HEK293 (cell line): Measurements from ENCODE around the gene SPOUT1.
A peak's percentile ranks its signal among the peaks of the same experiment; 100 is the strongest.

Experiments
- FEZF1 ChIP-seq: fragments of 450-650 bp; formaldehyde crosslinking; IDR thresholded peaks from 2 replicates; pipeline ENCODE4 v1.5.1; 2016; ENCODE audit warnings: missing biosample characterization, missing genetic modification characterization
- HOXD13 ChIP-seq: sonication (generic); formaldehyde crosslinking; IDR thresholded peaks from 2 replicates; pipeline ENCODE4 v1.8.0; 2022; ENCODE audit warnings: missing genetic modification reagents, borderline replicate concordance
- KLF1 ChIP-seq: fragments of 450-650 bp; formaldehyde crosslinking; IDR thresholded peaks from 2 replicates; pipeline ENCODE4 v1.5.1; 2016; ENCODE audit warnings: missing biosample characterization, missing genetic modification characterization
- KLF7 ChIP-seq: fragments of 450-650 bp; formaldehyde crosslinking; IDR thresholded peaks from 2 replicates; pipeline ENCODE4 v1.5.1; 2016; ENCODE audit warnings: missing biosample characterization, missing genetic modification characterization, borderline replicate concordance
- MZF1 ChIP-seq: fragments of 450-650 bp; formaldehyde crosslinking; IDR thresholded peaks from 2 replicates; pipeline ENCODE4 v1.5.1; 2017; ENCODE audit warnings: missing biosample characterization, missing genetic modification characterization, borderline replicate concordance
- SCRT2 ChIP-seq: fragments of 450-650 bp; formaldehyde crosslinking; IDR thresholded peaks from 2 replicates; pipeline ENCODE4 v1.5.1; 2016; ENCODE audit warnings: missing biosample characterization, missing genetic modification characterization
- ZBTB48 ChIP-seq: fragments of 450-650 bp; formaldehyde crosslinking; IDR thresholded peaks from 2 replicates; pipeline ENCODE4 v1.5.1; 2016; ENCODE audit warnings: missing biosample characterization, missing genetic modification characterization
- ZBTB8A ChIP-seq: fragments of 450-650 bp; formaldehyde crosslinking; IDR thresholded peaks from 2 replicates; pipeline ENCODE4 v1.5.1; 2016; ENCODE audit warnings: missing biosample characterization, missing genetic modification characterization
- ZNF112 ChIP-seq: fragments of 450-650 bp; formaldehyde crosslinking; IDR thresholded peaks from 2 replicates; pipeline ENCODE4 v1.5.0; 2017; ENCODE audit warnings: missing biosample characterization, missing genetic modification characterization
- ZNF248 ChIP-seq: fragments of 450-650 bp; formaldehyde crosslinking; IDR thresholded peaks from 2 replicates; pipeline ENCODE4 v1.5.1; 2017; ENCODE audit warnings: missing biosample characterization, missing genetic modification characterization
- ZNF473 ChIP-seq: fragments of 450-650 bp; formaldehyde crosslinking; IDR thresholded peaks from 2 replicates; pipeline ENCODE4 v1.5.1; 2017; ENCODE audit warnings: missing biosample characterization, missing genetic modification characterization
- ZNF48 ChIP-seq: fragments of 450-650 bp; formaldehyde crosslinking; IDR thresholded peaks from 2 replicates; pipeline ENCODE4 v1.5.1; 2016; ENCODE audit warnings: missing biosample characterization, missing genetic modification characterization
- ZNF549 ChIP-seq: fragments of 450-650 bp; IDR thresholded peaks from 2 replicates; pipeline ENCODE4 v1.5.1; 2018; ENCODE audit warnings: missing biosample characterization, missing genetic modification characterization, mild to moderate bottlenecking, inconsistent platforms, moderate library complexity
- ZNF624 ChIP-seq: fragments of 450-650 bp; formaldehyde crosslinking; IDR thresholded peaks from 2 replicates; pipeline ENCODE4 v1.5.1; 2017; ENCODE audit warnings: missing biosample characterization, missing genetic modification characterization
- ZNF654 ChIP-seq: fragments of 450-650 bp; formaldehyde crosslinking; IDR thresholded peaks from 2 replicates; pipeline ENCODE4 v1.5.1; 2016; ENCODE audit warnings: low read depth, missing biosample characterization, missing genetic modification characterization
- ZNF670 ChIP-seq: fragments of 450-650 bp; formaldehyde crosslinking; IDR thresholded peaks from 2 replicates; pipeline ENCODE4 v1.5.1; 2016; ENCODE audit warnings: missing biosample characterization, missing genetic modification characterization, low read depth
- ZNF707 ChIP-seq: fragments of 450-650 bp; formaldehyde crosslinking; IDR thresholded peaks from 2 replicates; pipeline ENCODE4 v1.5.1; 2016; ENCODE audit warnings: missing biosample characterization, missing genetic modification characterization
- ZNF791 ChIP-seq: fragments of 450-650 bp; formaldehyde crosslinking; IDR thresholded peaks from 2 replicates; pipeline ENCODE4 v1.5.1; 2016; ENCODE audit warnings: missing biosample characterization, missing genetic modification characterization
- TF ChIP-seq, protein P1 (sequence below): fragments of 450-650 bp; formaldehyde crosslinking; IDR thresholded peaks from 2 replicates; pipeline ENCODE4 v1.5.1; 2016; ENCODE audit warnings: missing biosample characterization, missing genetic modification characterization
- TF ChIP-seq, protein P2 (sequence below): fragments of 450-650 bp; formaldehyde crosslinking; IDR thresholded peaks from 2 replicates; pipeline ENCODE4 v1.5.1; 2016; ENCODE audit warnings: missing biosample characterization, missing genetic modification characterization
- TF ChIP-seq, protein P3 (sequence below): fragments of 450-650 bp; formaldehyde crosslinking; IDR thresholded peaks from 2 replicates; pipeline ENCODE4 v1.5.1; 2016; ENCODE audit warnings: missing biosample characterization, missing genetic modification characterization
- TF ChIP-seq, protein P4 (sequence below): fragments of 450-650 bp; formaldehyde crosslinking; IDR thresholded peaks from 2 replicates; pipeline ENCODE4 v1.5.1; 2017; ENCODE audit warnings: missing biosample characterization, mild to moderate bottlenecking, missing genetic modification characterization, moderate library complexity
- TF ChIP-seq, protein P5 (sequence below): fragments of 450-650 bp; formaldehyde crosslinking; IDR thresholded peaks from 2 replicates; pipeline ENCODE4 v1.5.1; 2016; ENCODE audit warnings: missing biosample characterization, missing genetic modification characterization, low read depth
- TF ChIP-seq, protein P6 (sequence below): fragments of 450-650 bp; formaldehyde crosslinking; IDR thresholded peaks from 2 replicates; pipeline ENCODE4 v1.5.1; 2016; ENCODE audit warnings: missing biosample characterization, missing genetic modification characterization, borderline replicate concordance
- TF ChIP-seq, protein P7 (sequence below): IDR thresholded peaks from 2 replicates; pipeline ENCODE4 v1.6.1; 2011; ENCODE audit warnings: mild to moderate bottlenecking, low read depth, low read length, borderline replicate concordance

Gene SPOUT1

DNA sequence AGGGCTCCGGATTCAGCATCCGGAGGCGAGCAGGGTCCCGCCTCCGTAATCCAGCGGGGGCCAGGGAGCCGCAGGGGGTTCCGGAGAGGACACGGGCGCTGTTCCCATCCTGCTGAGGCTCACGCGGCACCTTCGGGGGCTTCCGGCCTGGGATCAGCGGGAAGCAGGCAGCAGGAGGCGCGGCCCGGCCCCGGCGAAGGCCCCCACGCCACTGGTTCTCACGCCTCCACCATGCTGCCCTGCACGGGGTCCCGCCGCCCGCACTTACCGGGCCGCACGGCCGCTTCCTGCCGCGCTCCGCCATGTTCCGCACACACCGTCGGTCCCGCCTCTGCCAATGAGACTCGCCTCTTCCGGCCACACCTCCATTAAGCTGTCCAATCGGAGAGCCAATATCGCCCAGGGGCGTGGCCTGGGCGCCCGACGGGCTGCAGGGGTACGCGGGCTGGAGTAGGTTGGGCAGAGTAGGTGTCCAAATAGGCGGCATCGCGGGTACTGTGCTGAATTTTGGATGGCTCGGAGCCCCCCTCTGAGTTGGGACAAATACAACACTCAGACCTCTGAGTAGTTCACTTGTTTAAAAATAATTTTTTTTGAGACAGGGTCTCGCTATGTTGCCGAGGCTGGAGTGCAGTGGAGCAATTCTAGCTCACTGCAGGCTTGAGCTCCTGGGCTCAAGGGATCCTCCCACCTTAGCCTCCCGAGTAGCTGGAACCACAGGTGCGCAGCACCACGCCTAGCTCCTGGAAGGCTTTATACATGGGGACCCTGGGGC is at the start of gene SPOUT1 (continued):
- TF ChIP-seq, protein P1, sequence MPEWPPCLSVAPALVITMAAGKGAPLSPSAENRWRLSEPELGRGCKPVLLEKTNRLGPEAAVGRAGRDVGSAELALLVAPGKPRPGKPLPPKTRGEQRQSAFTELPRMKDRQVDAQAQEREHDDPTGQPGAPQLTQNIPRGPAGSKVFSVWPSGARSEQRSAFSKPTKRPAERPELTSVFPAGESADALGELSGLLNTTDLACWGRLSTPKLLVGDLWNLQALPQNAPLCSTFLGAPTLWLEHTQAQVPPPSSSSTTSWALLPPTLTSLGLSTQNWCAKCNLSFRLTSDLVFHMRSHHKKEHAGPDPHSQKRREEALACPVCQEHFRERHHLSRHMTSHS (tag by site-specific recombination), result no peak
- TF ChIP-seq ZNF48 (tag by site-specific recombination) (no peak), ZNF549 (tag by site-specific recombination) (no peak), ZNF670 (tag by site-specific recombination) (no peak), ZNF248 (tag by site-specific recombination) (no peak), ZNF791 (no peak), MZF1 (tag by site-specific recombination) (no peak), KLF7 (tag by site-specific recombination) (0 out of 2 replicates have a peak, but pooled peaks have one; percentile 57), KLF1 (tag by site-specific recombination) (peak; percentile 45), ZBTB8A (peak; percentile 100), ZNF624 (no peak), ZBTB48 (tag by site-specific recombination) (peak; percentile 86), ZNF473 (tag by site-specific recombination) (no peak), ZNF112 (tag by site-specific recombination) (no peak), FEZF1 (tag by site-specific recombination) (no peak), ZNF707 (tag by site-specific recombination) (no peak), SCRT2 (tag by site-specific recombination) (0 out of 2 replicates have a peak, but pooled peaks have one; percentile 9), HOXD13 (CRISPR knock-in tag) (no peak), ZNF654 (tag by site-specific recombination) (no peak)
- TF ChIP-seq, protein P2, sequence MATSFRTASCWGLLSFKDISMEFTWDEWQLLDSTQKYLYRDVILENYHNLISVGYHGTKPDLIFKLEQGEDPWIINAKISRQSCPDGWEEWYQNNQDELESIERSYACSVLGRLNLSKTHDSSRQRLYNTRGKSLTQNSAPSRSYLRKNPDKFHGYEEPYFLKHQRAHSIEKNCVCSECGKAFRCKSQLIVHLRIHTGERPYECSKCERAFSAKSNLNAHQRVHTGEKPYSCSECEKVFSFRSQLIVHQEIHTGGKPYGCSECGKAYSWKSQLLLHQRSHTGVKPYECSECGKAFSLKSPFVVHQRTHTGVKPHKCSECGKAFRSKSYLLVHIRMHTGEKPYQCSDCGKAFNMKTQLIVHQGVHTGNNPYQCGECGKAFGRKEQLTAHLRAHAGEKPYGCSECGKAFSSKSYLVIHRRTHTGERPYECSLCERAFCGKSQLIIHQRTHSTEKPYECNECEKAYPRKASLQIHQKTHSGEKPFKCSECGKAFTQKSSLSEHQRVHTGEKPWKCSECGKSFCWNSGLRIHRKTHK (tag by site-specific recombination), result no peak
- TF ChIP-seq, protein P3, sequence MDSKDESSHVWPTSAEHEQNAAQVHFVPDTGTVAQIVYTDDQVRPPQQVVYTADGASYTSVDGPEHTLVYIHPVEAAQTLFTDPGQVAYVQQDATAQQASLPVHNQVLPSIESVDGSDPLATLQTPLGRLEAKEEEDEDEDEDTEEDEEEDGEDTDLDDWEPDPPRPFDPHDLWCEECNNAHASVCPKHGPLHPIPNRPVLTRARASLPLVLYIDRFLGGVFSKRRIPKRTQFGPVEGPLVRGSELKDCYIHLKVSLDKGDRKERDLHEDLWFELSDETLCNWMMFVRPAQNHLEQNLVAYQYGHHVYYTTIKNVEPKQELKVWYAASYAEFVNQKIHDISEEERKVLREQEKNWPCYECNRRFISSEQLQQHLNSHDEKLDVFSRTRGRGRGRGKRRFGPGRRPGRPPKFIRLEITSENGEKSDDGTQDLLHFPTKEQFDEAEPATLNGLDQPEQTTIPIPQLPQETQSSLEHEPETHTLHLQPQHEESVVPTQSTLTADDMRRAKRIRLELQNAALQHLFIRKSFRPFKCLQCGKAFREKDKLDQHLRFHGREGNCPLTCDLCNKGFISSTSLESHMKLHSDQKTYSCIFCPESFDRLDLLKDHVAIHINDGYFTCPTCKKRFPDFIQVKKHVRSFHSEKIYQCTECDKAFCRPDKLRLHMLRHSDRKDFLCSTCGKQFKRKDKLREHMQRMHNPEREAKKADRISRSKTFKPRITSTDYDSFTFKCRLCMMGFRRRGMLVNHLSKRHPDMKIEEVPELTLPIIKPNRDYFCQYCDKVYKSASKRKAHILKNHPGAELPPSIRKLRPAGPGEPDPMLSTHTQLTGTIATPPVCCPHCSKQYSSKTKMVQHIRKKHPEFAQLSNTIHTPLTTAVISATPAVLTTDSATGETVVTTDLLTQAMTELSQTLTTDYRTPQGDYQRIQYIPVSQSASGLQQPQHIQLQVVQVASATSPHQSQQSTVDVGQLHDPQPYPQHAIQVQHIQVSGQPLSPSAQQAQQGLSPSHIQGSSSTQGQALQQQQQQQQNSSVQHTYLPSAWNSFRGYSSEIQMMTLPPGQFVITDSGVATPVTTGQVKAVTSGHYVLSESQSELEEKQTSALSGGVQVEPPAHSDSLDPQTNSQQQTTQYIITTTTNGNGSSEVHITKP (tag by site-specific recombination), result 0 out of 2 replicates have a peak, but pooled peaks have one; percentile 21
- TF ChIP-seq, protein P4, sequence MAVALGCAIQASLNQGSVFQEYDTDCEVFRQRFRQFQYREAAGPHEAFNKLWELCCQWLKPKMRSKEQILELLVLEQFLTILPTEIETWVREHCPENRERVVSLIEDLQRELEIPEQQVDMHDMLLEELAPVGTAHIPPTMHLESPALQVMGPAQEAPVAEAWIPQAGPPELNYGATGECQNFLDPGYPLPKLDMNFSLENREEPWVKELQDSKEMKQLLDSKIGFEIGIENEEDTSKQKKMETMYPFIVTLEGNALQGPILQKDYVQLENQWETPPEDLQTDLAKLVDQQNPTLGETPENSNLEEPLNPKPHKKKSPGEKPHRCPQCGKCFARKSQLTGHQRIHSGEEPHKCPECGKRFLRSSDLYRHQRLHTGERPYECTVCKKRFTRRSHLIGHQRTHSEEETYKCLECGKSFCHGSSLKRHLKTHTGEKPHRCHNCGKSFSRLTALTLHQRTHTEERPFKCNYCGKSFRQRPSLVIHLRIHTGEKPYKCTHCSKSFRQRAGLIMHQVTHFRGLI (tag by site-specific recombination), result peak; percentile 99
- TF ChIP-seq, protein P5, sequence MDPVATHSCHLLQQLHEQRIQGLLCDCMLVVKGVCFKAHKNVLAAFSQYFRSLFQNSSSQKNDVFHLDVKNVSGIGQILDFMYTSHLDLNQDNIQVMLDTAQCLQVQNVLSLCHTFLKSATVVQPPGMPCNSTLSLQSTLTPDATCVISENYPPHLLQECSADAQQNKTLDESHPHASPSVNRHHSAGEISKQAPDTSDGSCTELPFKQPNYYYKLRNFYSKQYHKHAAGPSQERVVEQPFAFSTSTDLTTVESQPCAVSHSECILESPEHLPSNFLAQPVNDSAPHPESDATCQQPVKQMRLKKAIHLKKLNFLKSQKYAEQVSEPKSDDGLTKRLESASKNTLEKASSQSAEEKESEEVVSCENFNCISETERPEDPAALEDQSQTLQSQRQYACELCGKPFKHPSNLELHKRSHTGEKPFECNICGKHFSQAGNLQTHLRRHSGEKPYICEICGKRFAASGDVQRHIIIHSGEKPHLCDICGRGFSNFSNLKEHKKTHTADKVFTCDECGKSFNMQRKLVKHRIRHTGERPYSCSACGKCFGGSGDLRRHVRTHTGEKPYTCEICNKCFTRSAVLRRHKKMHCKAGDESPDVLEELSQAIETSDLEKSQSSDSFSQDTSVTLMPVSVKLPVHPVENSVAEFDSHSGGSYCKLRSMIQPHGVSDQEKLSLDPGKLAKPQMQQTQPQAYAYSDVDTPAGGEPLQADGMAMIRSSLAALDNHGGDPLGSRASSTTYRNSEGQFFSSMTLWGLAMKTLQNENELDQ (tag by site-specific recombination), result no peak
- TF ChIP-seq, protein P6, sequence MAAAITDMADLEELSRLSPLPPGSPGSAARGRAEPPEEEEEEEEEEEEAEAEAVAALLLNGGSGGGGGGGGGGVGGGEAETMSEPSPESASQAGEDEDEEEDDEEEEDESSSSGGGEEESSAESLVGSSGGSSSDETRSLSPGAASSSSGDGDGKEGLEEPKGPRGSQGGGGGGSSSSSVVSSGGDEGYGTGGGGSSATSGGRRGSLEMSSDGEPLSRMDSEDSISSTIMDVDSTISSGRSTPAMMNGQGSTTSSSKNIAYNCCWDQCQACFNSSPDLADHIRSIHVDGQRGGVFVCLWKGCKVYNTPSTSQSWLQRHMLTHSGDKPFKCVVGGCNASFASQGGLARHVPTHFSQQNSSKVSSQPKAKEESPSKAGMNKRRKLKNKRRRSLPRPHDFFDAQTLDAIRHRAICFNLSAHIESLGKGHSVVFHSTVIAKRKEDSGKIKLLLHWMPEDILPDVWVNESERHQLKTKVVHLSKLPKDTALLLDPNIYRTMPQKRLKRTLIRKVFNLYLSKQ (tag by site-specific recombination), result no peak
- TF ChIP-seq, protein P7, sequence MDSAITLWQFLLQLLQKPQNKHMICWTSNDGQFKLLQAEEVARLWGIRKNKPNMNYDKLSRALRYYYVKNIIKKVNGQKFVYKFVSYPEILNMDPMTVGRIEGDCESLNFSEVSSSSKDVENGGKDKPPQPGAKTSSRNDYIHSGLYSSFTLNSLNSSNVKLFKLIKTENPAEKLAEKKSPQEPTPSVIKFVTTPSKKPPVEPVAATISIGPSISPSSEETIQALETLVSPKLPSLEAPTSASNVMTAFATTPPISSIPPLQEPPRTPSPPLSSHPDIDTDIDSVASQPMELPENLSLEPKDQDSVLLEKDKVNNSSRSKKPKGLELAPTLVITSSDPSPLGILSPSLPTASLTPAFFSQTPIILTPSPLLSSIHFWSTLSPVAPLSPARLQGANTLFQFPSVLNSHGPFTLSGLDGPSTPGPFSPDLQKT, result no peak
